ENCODE data around the gene LDHB. TPM values are rescaled to one million over a fixed set of nuclear protein-coding genes. Genes with fewer than 3 reads are reported as not detected.

The LDHB gene
- total RNA-seq, 1 experiment from 2014 or later = 1,454 TPM

GRCh38 chr12:21665816-21666215, 8.2 kb upstream of the LDHB start:
- no TSS peak for BruUV-seq (replicated peaks)
- DNase-seq (ENCODE audit: low read depth, low spot score) (no peak), ATAC-seq (no peak)
- TF ChIP-seq CTCF (IDR thresholded peaks at IDR 0.05 in 2 of 3, conservative IDR thresholded peaks at IDR 0.05 in 1 of 3; ENCODE audit: borderline replicate concordance in 1 of 3, insufficient read depth in 1 of 3, low read depth in 2 of 3, low read length in 2 of 3) (no peak), SRF (IDR thresholded peaks at IDR 0.05; ENCODE audit: low read depth) (no peak), EZH2 (IDR thresholded peaks at IDR 0.05) (no peak), SIN3A (IDR thresholded peaks at IDR 0.05; ENCODE audit: low read depth) (no peak), JUND (IDR thresholded peaks at IDR 0.05) (no peak), ZNF274 (IDR thresholded peaks at IDR 0.05; ENCODE audit: low read depth, low read length) (no peak), CEBPB (IDR thresholded peaks at IDR 0.05; ENCODE audit: low read depth) (no peak), MAX (IDR thresholded peaks at IDR 0.05) (no peak), YY1 (IDR thresholded peaks at IDR 0.05; ENCODE audit: extremely low read depth, insufficient replicate concordance, low read depth, low read length) (no peak), CBX3 (IDR thresholded peaks at IDR 0.05; ENCODE audit: low read depth) (no peak), SP1 (IDR thresholded peaks at IDR 0.05; ENCODE audit: low read depth) (no peak), REST (IDR thresholded peaks at IDR 0.05; ENCODE audit: low read depth) (no peak), EGR1 (IDR thresholded peaks at IDR 0.05; ENCODE audit: low read depth) (no peak)
- H3K4me1 ChIP-seq (ENCODE audit: control insufficient read depth in 1 of 2, insufficient read depth in 2 of 2, low read length in 2 of 2) = no peaks in the 10 kb centered on the region
- H2AFZ ChIP-seq (ENCODE audit: low read depth, low read length, poor library complexity, severe bottlenecking) = no peak overlapping the region
- no peak overlapping the region for H3K9ac ChIP-seq (ENCODE audit: low read length)
- intact Hi-C loops (cut with micrococcal nuclease) = no loop called here
- H3K9me2 ChIP-seq (ENCODE audit: insufficient read depth) = no peaks in the 10 kb centered on the region
- POLR2A ChIA-PET = interaction anchor here (0.7 to 0.8 kb wide), 2 partner anchors 8 to 10 kb away, joined by 4 read pairs; partner anchors contain the start of gene LDHB
- no peak overlapping the region for H3K4me2 ChIP-seq (ENCODE audit: low read length)
- no peaks in the 10 kb centered on the region for H3K27me3 ChIP-seq (ENCODE audit: insufficient read depth, low read length)
- RAD21 ChIA-PET (ENCODE audit: low non-redundant PET in 1 of 2, low total read pairs in 2 of 2, uncharacterized antibody in 2 of 2, unreplicated experiment in 2 of 2) = no interaction called here
- no peak overlapping the region for H3K4me3 ChIP-seq (replicated peaks in 1 of 2; ENCODE audit: low read depth in 1 of 2, low read length in 2 of 2)
- no peaks in the 10 kb centered on the region for H3K9me3 ChIP-seq (ENCODE audit: control insufficient read depth in 1 of 2, insufficient read depth in 1 of 2, low read depth in 1 of 2, low read length in 2 of 2)
- no peaks in the 10 kb centered on the region for H3K79me2 ChIP-seq (ENCODE audit: insufficient read depth, low read length)
- no peak overlapping the region for H3K27ac ChIP-seq (ENCODE audit: low read depth, low read length)
- CTCF ChIA-PET = interaction anchor here (1.2 kb wide), 1 partner anchor 15 kb away, joined by 3 read pairs; no protein-coding TSS in a partner anchor
- H4K20me1 ChIP-seq (ENCODE audit: insufficient read depth) = no peaks in the 10 kb centered on the region
- no peaks in the 10 kb centered on the region for H3K36me3 ChIP-seq (ENCODE audit: control insufficient read depth in 1 of 2, insufficient read depth in 2 of 2, low read length in 2 of 2)

All from HCT116 (cell line).